ENCODE results near the gene APRT. TPM values are rescaled to one million over a fixed set of nuclear protein-coding genes. Genes with fewer than 3 reads are reported as not detected.

Gene APRT
- total and polyA plus RNA-seq, 4 experiments from 2014 or later: 171 to 624 (median 372) TPM

- intact Hi-C loops (cut with micrococcal nuclease): no loop called here
- Histone ChIP-seq H3K4me3 (ENCODE audit: low read length in 2 of 2) (no peak overlapping the region), H3K9me3 (ENCODE audit: control insufficient read depth in 1 of 2, low read length in 2 of 2) (no peaks in the 10 kb centered on the region), H3K27ac (ENCODE audit: low read depth, low read length) (no peak overlapping the region), H3K27me3 (ENCODE audit: insufficient read depth, low read length) (no peaks in the 10 kb centered on the region), H3K36me3 (ENCODE audit: insufficient read depth, low read length) (peaks cover 5% of the 10 kb centered on the region), H3K4me1 (ENCODE audit: insufficient read depth, low read length) (no peaks in the 10 kb centered on the region)
- ChIA-PET POLR2A (ENCODE audit: partially characterized antibody) (interaction anchor here (1.1 kb wide), 1 partner anchor 15 kb away, joined by 3 read pairs; the partner anchor contains the start of genes GALNS and TRAPPC2L), CTCF (ENCODE audit: partially characterized antibody) (no interaction called here)
- no peak overlapping the region for H3K4me3 Mint-ChIP-seq
- H3K27ac Mint-ChIP-seq: no peak overlapping the region
- H3K9me3 Mint-ChIP-seq: no peaks in the 10 kb centered on the region
- H3K4me1 Mint-ChIP-seq: peaks cover 0 to 2% (median 0%) of the 10 kb centered on the region in 4 donors
- DNase-seq: no peak
- peaks cover 4 to 11% of the 10 kb centered on the region in 2 donors for H3K36me3 Mint-ChIP-seq
- H3K27me3 Mint-ChIP-seq: no peaks in the 10 kb centered on the region
These were observed 30.6 kb upstream of the APRT start for GRCh38 chr16:88842308-88842756.

- DNase-seq: no peak
- Histone ChIP-seq H3K4me3 (ENCODE audit: low read length in 2 of 2) (no peak overlapping the region), H3K27me3 (ENCODE audit: insufficient read depth, low read length) (no peaks in the 10 kb centered on the region), H3K4me1 (ENCODE audit: insufficient read depth, low read length) (no peaks in the 10 kb centered on the region), H3K27ac (ENCODE audit: low read depth, low read length) (no peak overlapping the region), H3K9me3 (ENCODE audit: control insufficient read depth in 1 of 2, low read length in 2 of 2) (no peaks in the 10 kb centered on the region), H3K36me3 (ENCODE audit: insufficient read depth, low read length) (peaks cover 5% of the 10 kb centered on the region)
- Mint-ChIP-seq H3K4me1 (peaks cover 0 to 2% (median 0%) of the 10 kb centered on the region in 4 donors), H3K36me3 (peaks cover 4 to 11% of the 10 kb centered on the region in 2 donors), H3K27me3 (no peaks in the 10 kb centered on the region), H3K9me3 (no peaks in the 10 kb centered on the region), H3K4me3 (no peak overlapping the region), H3K27ac (no peak overlapping the region)
- ChIA-PET CTCF (ENCODE audit: partially characterized antibody) (no interaction called here), POLR2A (ENCODE audit: partially characterized antibody) (no interaction called here)
- intact Hi-C loops (cut with micrococcal nuclease): no loop called here
These were observed 30.0 kb upstream of the APRT start for GRCh38 chr16:88841521-88842307.

DNA sequence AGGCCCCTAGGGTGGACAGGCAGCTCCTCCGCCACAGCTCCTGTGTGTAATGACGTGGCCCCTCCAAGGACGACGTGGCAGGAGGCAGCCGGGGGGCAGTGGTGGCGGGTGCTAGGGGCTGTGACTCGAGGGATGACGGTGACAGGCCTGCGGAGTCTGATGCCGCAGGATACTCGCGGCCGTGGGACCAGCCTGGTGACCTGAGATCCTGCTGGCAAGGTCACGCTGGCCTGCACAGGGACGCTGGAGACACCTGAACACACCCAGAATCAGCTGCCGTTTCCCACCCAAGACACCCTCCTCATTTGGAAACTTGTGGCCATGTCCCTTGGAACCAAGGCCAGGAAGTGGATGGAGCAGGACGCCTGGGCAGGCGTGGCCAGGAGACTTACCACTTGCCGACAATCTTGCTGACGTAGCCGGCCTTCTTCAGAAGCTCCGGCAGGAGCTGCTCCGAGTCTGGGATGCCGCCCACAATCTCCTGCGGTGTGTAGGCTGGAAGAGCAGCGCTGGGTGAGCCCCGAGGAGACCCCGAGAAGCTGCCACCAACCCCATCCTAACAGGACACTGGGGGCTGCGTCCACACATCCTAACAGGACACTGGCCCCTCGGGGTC lies 29.0 kb upstream of the APRT start:
- DNase-seq: no peak
- no peaks in the 10 kb centered on the region for H3K9me3 Mint-ChIP-seq
- Histone ChIP-seq H3K9me3 (ENCODE audit: control insufficient read depth in 1 of 2, low read length in 2 of 2) (no peaks in the 10 kb centered on the region), H3K27ac (ENCODE audit: low read depth, low read length) (no peak overlapping the region), H3K4me3 (ENCODE audit: low read length in 2 of 2) (no peak overlapping the region), H3K36me3 (ENCODE audit: insufficient read depth, low read length) (peaks cover 5% of the 10 kb centered on the region), H3K4me1 (ENCODE audit: insufficient read depth, low read length) (no peaks in the 10 kb centered on the region), H3K27me3 (ENCODE audit: insufficient read depth, low read length) (no peaks in the 10 kb centered on the region)
- H3K36me3 Mint-ChIP-seq: peaks cover 4 to 9% of the 10 kb centered on the region in 2 donors
- CTCF ChIA-PET (ENCODE audit: partially characterized antibody): interaction anchor here (1.0 kb wide), 1 partner anchor 9 kb away, joined by 4 read pairs; no protein-coding TSS in a partner anchor
- no peak overlapping the region for H3K4me3 Mint-ChIP-seq
- no peaks in the 10 kb centered on the region for H3K27me3 Mint-ChIP-seq
- intact Hi-C loops (cut with micrococcal nuclease): no loop called here
- POLR2A ChIA-PET (ENCODE audit: partially characterized antibody): no interaction called here
- no peak overlapping the region for H3K27ac Mint-ChIP-seq
- H3K4me1 Mint-ChIP-seq: peaks cover 0 to 2% (median 0%) of the 10 kb centered on the region in 4 donors

GRCh38 chr16:88839745-88840599 lies 28.2 kb upstream of the APRT start:
- Mint-ChIP-seq H3K4me3 (no peak overlapping the region), H3K4me1 (peaks cover 0 to 2% (median 0%) of the 10 kb centered on the region in 4 donors), H3K9me3 (no peaks in the 10 kb centered on the region), H3K36me3 (peaks cover 4 to 12% of the 10 kb centered on the region in 2 donors), H3K27ac (no peak overlapping the region), H3K27me3 (no peaks in the 10 kb centered on the region)
- POLR2A ChIA-PET (ENCODE audit: partially characterized antibody): interaction anchor here (0.7 kb wide), 1 partner anchor 17 kb away, joined by 3 read pairs; the partner anchor contains the start of genes GALNS and TRAPPC2L
- intact Hi-C loops (cut with micrococcal nuclease): no loop called here
- Histone ChIP-seq H3K4me1 (ENCODE audit: insufficient read depth, low read length) (no peaks in the 10 kb centered on the region), H3K27me3 (ENCODE audit: insufficient read depth, low read length) (no peaks in the 10 kb centered on the region), H3K4me3 (ENCODE audit: low read length in 2 of 2) (no peak overlapping the region), H3K36me3 (ENCODE audit: insufficient read depth, low read length) (peaks cover 5% of the 10 kb centered on the region), H3K9me3 (ENCODE audit: control insufficient read depth in 1 of 2, low read length in 2 of 2) (no peaks in the 10 kb centered on the region), H3K27ac (ENCODE audit: low read depth, low read length) (no peak overlapping the region)
- CTCF ChIA-PET (ENCODE audit: partially characterized antibody): interaction anchor here (1.0 kb wide), 1 partner anchor 10 kb away, joined by 4 read pairs; no protein-coding TSS in a partner anchor
- no peak for DNase-seq

DNA sequence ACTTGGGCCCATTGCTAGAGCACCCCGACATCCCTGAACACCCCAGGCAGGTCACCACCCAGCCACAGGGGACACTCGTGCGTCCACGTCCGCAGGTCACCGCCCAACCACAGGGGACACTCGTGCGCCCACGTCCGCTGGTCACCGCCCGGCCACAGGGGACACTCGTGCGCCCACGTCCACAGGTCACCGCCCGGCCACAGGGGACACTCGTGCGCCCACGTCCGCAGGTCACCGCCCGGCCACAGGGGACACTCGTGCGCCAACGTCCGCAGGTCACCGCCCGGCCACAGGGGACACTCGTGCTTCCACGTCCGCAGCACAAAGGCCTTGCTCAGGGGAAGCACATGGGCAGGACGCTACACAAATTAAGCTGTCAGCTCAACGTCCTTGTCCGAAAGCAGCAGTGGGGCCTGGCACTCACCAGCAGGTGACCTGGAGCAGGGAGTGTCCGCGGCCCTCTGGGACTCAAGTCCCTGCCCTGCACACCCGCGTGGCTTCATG lies 27.4 kb upstream of the APRT start:
- intact Hi-C loops (cut with micrococcal nuclease): no loop called here
- Mint-ChIP-seq H3K4me1 (no peaks in the 10 kb centered on the region), H3K9me3 (no peaks in the 10 kb centered on the region), H3K27me3 (no peaks in the 10 kb centered on the region), H3K4me3 (no peak overlapping the region), H3K27ac (peak overlapping the region in 1 of 7 donors; percentile 25), H3K36me3 (peaks cover 4 to 14% of the 10 kb centered on the region in 2 donors)
- H3K4me3 ChIP-seq (ENCODE audit: low read length in 2 of 2): no peak overlapping the region
- H3K27ac ChIP-seq (ENCODE audit: low read depth, low read length): no peak overlapping the region
- DNase-seq: no peak
- H3K36me3 ChIP-seq (ENCODE audit: insufficient read depth, low read length): peaks cover 5% of the 10 kb centered on the region
- CTCF ChIA-PET (ENCODE audit: partially characterized antibody): no interaction called here
- H3K9me3 ChIP-seq (ENCODE audit: control insufficient read depth in 1 of 2, low read length in 2 of 2): no peaks in the 10 kb centered on the region
- no peaks in the 10 kb centered on the region for H3K4me1 ChIP-seq (ENCODE audit: insufficient read depth, low read length)
- POLR2A ChIA-PET (ENCODE audit: partially characterized antibody): no interaction called here
- no peaks in the 10 kb centered on the region for H3K27me3 ChIP-seq (ENCODE audit: insufficient read depth, low read length)

DNA sequence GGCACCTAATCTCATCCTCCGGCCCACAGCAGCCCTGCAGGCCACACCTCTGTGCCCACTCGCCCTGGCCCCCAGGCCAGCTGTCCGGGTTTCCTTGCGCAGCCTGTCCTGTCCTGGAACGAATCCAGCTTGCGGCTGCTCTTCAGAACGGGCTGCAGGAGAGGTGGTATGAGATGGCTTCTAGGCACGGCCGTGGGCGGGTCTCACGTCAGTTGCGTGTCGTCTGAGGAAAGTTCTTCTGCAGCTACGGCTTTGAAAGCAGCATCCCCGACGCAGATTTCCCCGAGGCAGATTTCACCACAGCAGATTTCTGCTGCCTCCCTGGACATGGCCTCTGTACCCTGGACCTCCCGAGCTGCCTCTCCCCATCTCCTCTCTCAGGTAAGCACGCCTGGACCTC lies 26.8 kb upstream of the APRT start:
- CTCF ChIA-PET (ENCODE audit: partially characterized antibody): no interaction called here
- POLR2A ChIA-PET (ENCODE audit: partially characterized antibody): no interaction called here

DNA sequence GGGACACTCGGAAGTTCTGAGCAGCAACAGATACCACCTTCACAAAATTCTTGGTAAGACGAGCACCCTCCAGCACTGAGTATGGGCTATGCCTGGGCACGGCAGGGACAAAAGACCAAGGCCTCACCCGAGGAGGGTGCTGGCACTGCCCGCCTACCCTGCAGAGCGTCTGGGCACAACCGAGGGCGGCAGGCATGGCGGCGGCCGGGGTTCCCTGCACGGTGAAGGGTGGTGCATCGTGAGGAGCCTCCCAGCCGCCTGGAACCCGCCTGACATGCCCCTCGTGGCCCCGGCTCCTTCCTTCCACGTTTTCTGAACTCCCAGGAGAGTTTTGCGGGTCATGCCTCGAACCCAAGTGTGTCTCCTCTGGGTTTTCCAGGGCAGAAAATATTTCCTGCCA lies 26.1 kb upstream of the APRT start:
- CTCF ChIA-PET (ENCODE audit: partially characterized antibody): no interaction called here
- Mint-ChIP-seq H3K27me3 (no peaks in the 10 kb centered on the region), H3K36me3 (peaks cover 0 to 11% of the 10 kb centered on the region in 2 donors), H3K9me3 (no peaks in the 10 kb centered on the region), H3K4me3 (no peak overlapping the region), H3K4me1 (no peaks in the 10 kb centered on the region), H3K27ac (no peak overlapping the region)
- intact Hi-C loops (cut with micrococcal nuclease): no loop called here
- Histone ChIP-seq H3K9me3 (ENCODE audit: control insufficient read depth in 1 of 2, low read length in 2 of 2) (no peaks in the 10 kb centered on the region), H3K27me3 (ENCODE audit: insufficient read depth, low read length) (no peaks in the 10 kb centered on the region), H3K4me1 (ENCODE audit: insufficient read depth, low read length) (no peaks in the 10 kb centered on the region), H3K27ac (ENCODE audit: low read depth, low read length) (no peak overlapping the region), H3K4me3 (ENCODE audit: low read length in 2 of 2) (no peak overlapping the region), H3K36me3 (ENCODE audit: insufficient read depth, low read length) (peaks cover 5% of the 10 kb centered on the region)
- no peak for DNase-seq
- POLR2A ChIA-PET (ENCODE audit: partially characterized antibody): no interaction called here

More for the DNA sequence above, 26.8 kb upstream of the APRT start:
- Histone ChIP-seq H3K36me3 (ENCODE audit: insufficient read depth, low read length) (peaks cover 5% of the 10 kb centered on the region), H3K4me1 (ENCODE audit: insufficient read depth, low read length) (no peaks in the 10 kb centered on the region), H3K27ac (ENCODE audit: low read depth, low read length) (no peak overlapping the region), H3K4me3 (ENCODE audit: low read length in 2 of 2) (no peak overlapping the region), H3K27me3 (ENCODE audit: insufficient read depth, low read length) (no peaks in the 10 kb centered on the region), H3K9me3 (ENCODE audit: control insufficient read depth in 1 of 2, low read length in 2 of 2) (no peaks in the 10 kb centered on the region)
- DNase-seq: no peak
- Mint-ChIP-seq H3K36me3 (peaks cover 4 to 14% of the 10 kb centered on the region in 2 donors), H3K4me1 (no peaks in the 10 kb centered on the region), H3K27ac (peak overlapping the region in 1 of 7 donors; percentile 25), H3K4me3 (no peak overlapping the region), H3K9me3 (no peaks in the 10 kb centered on the region), H3K27me3 (no peaks in the 10 kb centered on the region)
- intact Hi-C loops (cut with micrococcal nuclease): no loop called here
